Uterus (tissue), 4 donors: ENCODE data around the gene MND1. TPM values are rescaled to one million over a fixed set of nuclear protein-coding genes. Genes with fewer than 3 reads are reported as not detected.

Experiments
- DNase-seq, 2 donors: peaks; one replicate each; pipeline ENCODE4 v3.0.0-alpha.2; 2019 to 2020
- H3K27ac ChIP-seq, 2 donors: fragments of 200-600 bp; sonication (generic); 1 replicate in 1 of 2; 2 replicates in 1 of 2; pipeline ENCODE4 v1.5.1; 2016 to 2018
- H3K27me3 ChIP-seq, 2 donors: fragments of 200-600 bp; sonication (generic); one replicate each; pipeline ENCODE4 v1.5.1; 2018 to 2019; ENCODE audit warnings: control low read depth in 1 of 2
- H3K36me3 ChIP-seq, 2 donors: fragments of 200-600 bp; sonication (generic); one replicate each; pipeline ENCODE4 v1.5.1; 2019; ENCODE audit warnings: control low read depth in 1 of 2
- H3K4me1 ChIP-seq, 2 donors: fragments of 200-600 bp; sonication (generic); one replicate each; pipeline ENCODE4 v1.5.1; 2018 to 2019; ENCODE audit warnings: control low read depth in 1 of 2
- H3K4me3 ChIP-seq, 2 donors: fragments of 200-600 bp; sonication (generic); 1 replicate in 1 of 2; 2 replicates in 1 of 2; pipeline ENCODE4 v1.5.1; 2018 to 2019; ENCODE audit warnings: mild to moderate bottlenecking in 1 of 2
- H3K9me3 ChIP-seq, 2 donors: fragments of 200-600 bp; sonication (generic); one replicate each; pipeline ENCODE4 v1.5.1; 2019; ENCODE audit warnings: control low read depth in 1 of 2
- CTCF ChIP-seq, 4 experiments: fragments of 200-600 bp in 2 of 4; fragments of 450-650 bp in 2 of 4; sonication (generic) in 2 of 4; IDR thresholded peaks; one replicate each; pipeline ENCODE4 v1.5.1; 2016 to 2019; ENCODE audit warnings: antibody characterized with exemption in 4 of 4, mild to moderate bottlenecking in 2 of 4, moderate library complexity in 1 of 4
- POLR2A ChIP-seq, 2 donors: fragments of 450-650 bp; IDR thresholded peaks; one replicate each; pipeline ENCODE4 v1.6.1; 2016; ENCODE audit warnings: antibody characterized with exemption in 2 of 2, mild to moderate bottlenecking in 1 of 2, moderate library complexity in 1 of 2
- intact Hi-C: fragments of 100-400 bp; cut with DNase I; formaldehyde crosslinking; loops from one replicate; pipeline ENCODE4 v1.15.1; 2023; ENCODE audit warnings: low total_unique reads
- total RNA-seq, 4 donors: library from RNA; depleted of rRNA in 3 of 4; stranded (reverse); fragments of >200 nt in 3 of 4; gene quantifications; one replicate each; pipeline versions ENCODE4 v1.1.0 to v1.2.4, GENCODE V29; 2014 to 2023
- donor health status: DM: yes; HTN: yes; CAD: no.

Gene MND1
- total RNA-seq, 4 donors from 2014 or later: 1.0 to 6.5 TPM; not detected in 2

GRCh38 chr4:153346563-153346962, 2.1 kb downstream of the MND1 start:
- Histone ChIP-seq H3K4me3 (no peak overlapping the region), H3K27me3 (no peaks in the 10 kb centered on the region), H3K4me1 (no peaks in the 10 kb centered on the region), H3K9me3 (no peaks in the 10 kb centered on the region), H3K36me3 (no peaks in the 10 kb centered on the region), H3K27ac (no peak overlapping the region)
- no peak for DNase-seq
- TF ChIP-seq POLR2A (IDR thresholded peaks at IDR 0.05) (no peak), CTCF (IDR thresholded peaks at IDR 0.05) (no peak)
- intact Hi-C loops: no loop called here

GRCh38 chr4:153347117-153347516, 2.6 kb downstream of the MND1 start:
- intact Hi-C loops: no loop called here
- H3K27me3 ChIP-seq: no peaks in the 10 kb centered on the region
- no peak for TF ChIP-seq POLR2A (IDR thresholded peaks at IDR 0.05)
- no peak for TF ChIP-seq CTCF (IDR thresholded peaks at IDR 0.05)
- no peaks in the 10 kb centered on the region for H3K4me1 ChIP-seq
- DNase-seq: no peak
- H3K9me3 ChIP-seq: no peaks in the 10 kb centered on the region
- H3K27ac ChIP-seq: no peak overlapping the region
- no peaks in the 10 kb centered on the region for H3K36me3 ChIP-seq
- H3K4me3 ChIP-seq: no peak overlapping the region

- Histone ChIP-seq H3K27me3 (no peaks in the 10 kb centered on the region), H3K36me3 (no peaks in the 10 kb centered on the region), H3K9me3 (no peaks in the 10 kb centered on the region), H3K4me1 (no peaks in the 10 kb centered on the region), H3K27ac (no peak overlapping the region), H3K4me3 (no peak overlapping the region)
- intact Hi-C loops: no loop called here
- TF ChIP-seq CTCF (IDR thresholded peaks at IDR 0.05) (no peak), POLR2A (IDR thresholded peaks at IDR 0.05) (no peak)
- DNase-seq: no peak
These were observed 3.5 kb downstream of the MND1 start for GRCh38 chr4:153348006-153348405.

- no peak overlapping the region for H3K4me3 ChIP-seq
- no peaks in the 10 kb centered on the region for H3K4me1 ChIP-seq
- H3K9me3 ChIP-seq: no peaks in the 10 kb centered on the region
- DNase-seq: no peak
- H3K36me3 ChIP-seq: no peaks in the 10 kb centered on the region
- intact Hi-C loops: no loop called here
- no peak for TF ChIP-seq POLR2A (IDR thresholded peaks at IDR 0.05)
- TF ChIP-seq CTCF (IDR thresholded peaks at IDR 0.05): no peak
- H3K27ac ChIP-seq: no peak overlapping the region
- H3K27me3 ChIP-seq: no peaks in the 10 kb centered on the region
These were observed 4.8 kb downstream of the MND1 start for GRCh38 chr4:153349206-153349805.

- Histone ChIP-seq H3K9me3 (no peaks in the 10 kb centered on the region), H3K4me3 (no peak overlapping the region), H3K27ac (no peak overlapping the region), H3K4me1 (no peaks in the 10 kb centered on the region), H3K36me3 (no peaks in the 10 kb centered on the region), H3K27me3 (no peaks in the 10 kb centered on the region)
- no peak for DNase-seq
- no peak for TF ChIP-seq CTCF (IDR thresholded peaks at IDR 0.05)
- TF ChIP-seq POLR2A (IDR thresholded peaks at IDR 0.05): no peak
- intact Hi-C loops: no loop called here
These were observed 17.7 kb downstream of the MND1 start for GRCh38 chr4:153362184-153362583.
